ENCODE measurements around the gene CIROP.

- TF ChIP-seq, protein P1, sequence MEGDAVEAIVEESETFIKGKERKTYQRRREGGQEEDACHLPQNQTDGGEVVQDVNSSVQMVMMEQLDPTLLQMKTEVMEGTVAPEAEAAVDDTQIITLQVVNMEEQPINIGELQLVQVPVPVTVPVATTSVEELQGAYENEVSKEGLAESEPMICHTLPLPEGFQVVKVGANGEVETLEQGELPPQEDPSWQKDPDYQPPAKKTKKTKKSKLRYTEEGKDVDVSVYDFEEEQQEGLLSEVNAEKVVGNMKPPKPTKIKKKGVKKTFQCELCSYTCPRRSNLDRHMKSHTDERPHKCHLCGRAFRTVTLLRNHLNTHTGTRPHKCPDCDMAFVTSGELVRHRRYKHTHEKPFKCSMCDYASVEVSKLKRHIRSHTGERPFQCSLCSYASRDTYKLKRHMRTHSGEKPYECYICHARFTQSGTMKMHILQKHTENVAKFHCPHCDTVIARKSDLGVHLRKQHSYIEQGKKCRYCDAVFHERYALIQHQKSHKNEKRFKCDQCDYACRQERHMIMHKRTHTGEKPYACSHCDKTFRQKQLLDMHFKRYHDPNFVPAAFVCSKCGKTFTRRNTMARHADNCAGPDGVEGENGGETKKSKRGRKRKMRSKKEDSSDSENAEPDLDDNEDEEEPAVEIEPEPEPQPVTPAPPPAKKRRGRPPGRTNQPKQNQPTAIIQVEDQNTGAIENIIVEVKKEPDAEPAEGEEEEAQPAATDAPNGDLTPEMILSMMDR (IDR thresholded peaks at IDR 0.05; ENCODE audit: low read depth, low read length, poor library complexity, severe bottlenecking): no peak
- TF ChIP-seq EZH2phosphoT487 (IDR thresholded peaks at IDR 0.05; ENCODE audit: borderline replicate concordance, low read length): no peak
Measured at GRCh38 chr14:23103581-23103980, 1.2 kb downstream of the CIROP start.
